Brain pericyte (primary cell): ENCODE data around the gene PLEKHA6.

Experiments
- DNase-seq: peaks from one replicate; pipeline ENCODE4 v3.0.0-alpha.2; 2012; ENCODE audit warnings: low read depth, low spot score

PLEKHA6 gene

DNA sequence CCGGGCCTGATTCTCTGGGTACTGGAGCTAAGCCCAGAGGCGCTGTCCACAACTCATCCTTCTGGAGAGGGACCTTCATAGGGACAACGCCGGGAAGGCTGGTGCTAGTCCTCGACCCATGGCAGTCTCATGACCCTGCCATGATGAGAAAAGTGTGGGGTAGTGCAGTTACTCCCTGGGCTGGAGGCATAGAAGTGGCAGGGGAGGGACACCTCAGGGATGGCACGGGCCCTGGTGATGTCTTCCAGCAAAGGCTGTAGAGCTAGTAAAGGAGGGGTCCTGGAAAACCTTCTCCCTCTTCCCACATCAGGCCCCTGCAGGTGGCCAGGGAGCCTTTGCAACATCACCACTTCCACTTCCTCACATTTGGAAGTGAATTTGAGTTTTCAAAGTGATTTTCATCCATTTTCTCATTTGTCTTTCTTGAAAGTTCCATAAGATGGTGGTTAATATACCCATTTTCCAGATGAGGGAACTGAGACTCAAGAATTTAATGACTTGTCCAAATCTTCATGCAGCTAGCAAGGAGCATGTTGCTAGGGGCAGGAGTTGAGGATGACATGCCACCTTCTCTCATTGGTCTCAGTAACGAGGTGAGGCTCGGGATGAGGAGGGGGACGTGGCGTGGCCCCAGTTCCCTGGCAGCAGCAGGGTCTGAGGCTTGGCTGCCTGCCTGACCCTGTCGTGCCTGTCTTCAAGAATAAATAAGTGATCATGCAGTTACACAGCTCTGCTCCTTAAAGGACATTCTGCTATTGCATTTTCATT is 142.7 kb downstream of the PLEKHA6 start:
- no peak for DNase-seq

GRCh38 chr1:204216236-204216635 is 143.5 kb downstream of the PLEKHA6 start:
- DNase-seq: no peak

GRCh38 chr1:204213668-204214662 is 145.8 kb downstream of the PLEKHA6 start, which contains the start of gene GOLT1A:
TSS of gene GOLT1A (minus strand) at chr1:204213988. CDS start at chr1:204213906, 82 bp downstream.
- no peak for DNase-seq

- DNase-seq: no peak
Measured at GRCh38 chr1:204212715-204213114, 147.0 kb downstream of the PLEKHA6 start.

DNA sequence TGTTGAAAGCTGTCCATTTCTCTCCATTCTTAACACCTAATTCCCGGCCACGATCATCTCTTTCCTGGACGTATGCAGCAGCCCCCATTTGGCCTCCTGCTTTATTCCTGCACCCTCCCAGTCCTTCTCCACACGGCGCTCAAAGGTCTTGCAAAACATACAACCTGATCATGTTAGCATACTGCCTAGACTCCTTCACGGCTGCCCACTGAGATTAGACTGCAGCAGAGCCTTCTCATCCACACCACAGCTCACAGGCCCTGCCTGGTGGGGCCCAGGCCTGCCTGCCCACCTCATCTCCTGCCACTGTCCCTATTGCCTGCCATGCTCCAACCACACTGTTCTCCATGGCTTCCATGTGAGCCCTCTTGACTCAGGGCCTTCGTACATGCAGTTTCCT is 148.7 kb downstream of the PLEKHA6 start:
- no peak for DNase-seq

GRCh38 chr1:204207136-204207616 is 152.6 kb downstream of the PLEKHA6 start:
- no peak for DNase-seq

GRCh38 chr1:204206121-204206520 is 153.6 kb downstream of the PLEKHA6 start:
- DNase-seq: no peak

- DNase-seq: no peak
Measured at GRCh38 chr1:204205486-204205885, 154.2 kb downstream of the PLEKHA6 start.

GRCh38 chr1:204204944-204205343 is 154.8 kb downstream of the PLEKHA6 start:
- no peak for DNase-seq

DNA sequence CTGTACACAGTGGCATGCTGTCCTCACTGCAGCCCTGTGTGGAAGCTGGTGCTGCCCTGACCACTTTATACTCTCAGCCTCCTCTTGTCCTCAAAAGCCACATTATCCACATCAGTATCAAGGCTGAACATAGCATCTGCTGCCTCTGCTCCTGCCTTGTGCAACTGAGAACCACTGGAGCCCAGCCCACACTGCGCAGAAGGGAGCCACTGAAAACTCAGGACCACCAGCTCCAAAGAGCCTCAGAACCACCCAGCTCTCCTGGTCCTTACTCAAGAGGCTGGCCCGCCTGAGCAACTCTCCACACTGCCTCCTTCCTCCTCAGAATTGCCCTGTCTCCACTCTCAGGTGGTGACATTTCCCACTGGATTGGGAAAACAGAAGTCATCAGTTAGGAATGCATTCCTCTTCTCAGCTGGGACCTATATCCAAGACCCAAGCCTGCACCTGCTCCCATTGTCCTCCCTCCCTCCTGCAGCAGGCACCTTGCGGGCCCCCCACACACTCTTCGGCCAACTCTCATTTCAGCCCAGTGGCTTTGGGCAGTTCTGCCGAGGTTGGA is 156.4 kb downstream of the PLEKHA6 start:
- no peak for DNase-seq

- no peak for DNase-seq
Measured at GRCh38 chr1:204202481-204202880, 157.2 kb downstream of the PLEKHA6 start.

- DNase-seq: no peak
Measured at GRCh38 chr1:204201348-204202040, 158.2 kb downstream of the PLEKHA6 start.

- no peak for DNase-seq
Measured at GRCh38 chr1:204199579-204199978, 160.2 kb downstream of the PLEKHA6 start.

GRCh38 chr1:204198348-204199340 is 161.1 kb downstream of the PLEKHA6 start:
- no peak for DNase-seq

DNA sequence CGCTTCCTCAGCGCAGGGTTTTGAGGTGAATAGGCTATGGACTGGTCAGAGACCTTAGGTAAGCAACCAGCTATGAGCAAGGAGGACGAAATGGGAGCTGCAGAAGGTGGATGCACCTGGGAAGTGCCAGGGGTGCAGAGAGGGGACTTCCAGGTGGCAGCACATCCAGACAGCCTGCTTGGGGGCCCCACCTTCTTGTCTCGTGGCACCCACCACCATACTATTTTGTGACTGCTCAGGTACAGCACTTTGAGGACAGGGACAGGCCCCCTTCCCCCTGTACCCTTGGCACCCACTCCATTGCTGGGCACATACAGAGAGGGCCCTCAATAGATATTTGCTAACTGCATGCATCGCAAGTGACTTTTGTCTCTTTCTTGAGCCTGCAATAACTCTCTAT is 162.7 kb downstream of the PLEKHA6 start:
- DNase-seq: no peak

DNA sequence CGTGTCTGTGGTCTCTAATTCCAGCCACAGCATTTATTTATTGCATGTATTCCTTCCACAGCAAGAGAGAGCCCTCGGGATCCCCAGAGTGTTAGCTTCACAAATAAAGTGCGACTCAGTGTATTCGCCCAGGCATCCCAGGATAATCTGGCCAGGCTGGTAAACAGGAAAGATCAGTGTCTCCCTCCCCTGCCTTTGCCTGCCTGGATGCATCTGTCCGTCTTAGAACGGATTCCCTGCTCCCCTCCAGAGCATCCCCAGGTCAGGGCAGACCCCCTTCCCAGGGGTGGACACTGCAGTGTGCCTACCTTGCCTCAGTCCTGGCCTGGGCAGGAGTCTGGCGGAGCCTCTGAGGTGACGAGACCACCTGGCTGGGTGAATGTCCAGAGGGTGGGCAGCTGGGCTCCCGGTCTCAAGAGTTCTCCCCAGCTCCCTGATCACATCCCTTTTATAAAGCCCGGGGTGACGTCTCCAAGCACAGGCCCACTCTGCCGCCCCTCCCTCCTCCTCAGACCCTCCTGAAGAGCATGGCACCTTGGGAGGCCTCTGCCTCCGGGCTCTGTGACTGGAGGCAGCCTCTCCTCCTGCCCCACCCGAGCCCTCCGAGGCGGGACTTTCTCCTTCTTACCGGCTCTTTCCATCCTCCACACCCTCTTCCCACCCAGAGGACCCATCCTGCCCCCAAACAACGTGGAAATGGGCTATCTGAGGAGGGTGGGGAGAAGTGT is 163.5 kb downstream of the PLEKHA6 start, which contains the start of gene KISS1:
Gene KISS1 (minus strand): TSS at position 424 of the 728 bp plus-strand sequence. CDS start 3,615 bp downstream, outside the sequence.
- no peak for DNase-seq

GRCh38 chr1:204194771-204195170 is 165.0 kb downstream of the PLEKHA6 start:
- DNase-seq: no peak

- DNase-seq: no peak
Measured at GRCh38 chr1:204194080-204194479, 165.6 kb downstream of the PLEKHA6 start.
